Thyroid gland (tissue), 4 donors: ENCODE measurements around the gene GRK1. TPM values are rescaled to one million over a fixed set of nuclear protein-coding genes. Genes with fewer than 3 reads are reported as not detected.

Experiments
- DNase-seq, 2 donors: peaks; one replicate each; pipeline ENCODE4 v3.0.0-alpha.2; 2019
- H3K27ac ChIP-seq, 3 donors: fragments of 200-600 bp; sonication (generic); 1 replicate in 2 of 3; 2 replicates in 1 of 3; pipeline ENCODE4 v1.5.1; 2016 to 2019; ENCODE audit warnings: mild to moderate bottlenecking in 1 of 3, moderate library complexity in 1 of 3
- H3K27me3 ChIP-seq: fragments of 200-600 bp; sonication (generic); one replicate; pipeline ENCODE4 v1.5.1; 2019
- H3K36me3 ChIP-seq, 2 donors: fragments of 200-600 bp; sonication (generic); one replicate each; pipeline ENCODE4 v1.5.1; 2016 to 2019
- H3K4me1 ChIP-seq, 2 donors: fragments of 200-600 bp; sonication (generic); one replicate each; pipeline ENCODE4 v1.5.1; 2017 to 2019
- H3K4me3 ChIP-seq, 3 donors: fragments of 200-600 bp; sonication (generic); replicated peaks in 1 of 3; 1 replicate in 2 of 3; 2 replicates in 1 of 3; pipeline ENCODE4 v1.5.1; 2016; ENCODE audit warnings: mild to moderate bottlenecking in 1 of 3
- H3K9me3 ChIP-seq: fragments of 200-600 bp; sonication (generic); one replicate; pipeline ENCODE4 v1.5.1; 2017
- POLR2A ChIP-seq, 2 donors: fragments of 450-650 bp; IDR thresholded peaks; one replicate each; pipeline ENCODE4 v1.6.1; 2017; ENCODE audit warnings: antibody characterized with exemption in 2 of 2, mild to moderate bottlenecking in 2 of 2, moderate library complexity in 1 of 2
- WGBS, 2 donors: methylation state at CpG; one replicate each; pipeline ENCODE4 v1.1.5; 2017; 5-methylcytosine and 5-hydroxymethylcytosine counted together
- intact Hi-C: fragments of 100-400 bp; cut with DNase I; formaldehyde crosslinking; loops from one replicate; pipeline ENCODE4 v1.15.1; 2023
- total RNA-seq, 4 donors: library from RNA; depleted of rRNA; stranded (reverse); fragments of >200 nt; gene quantifications; one replicate each; pipeline ENCODE4 v1.2.3, GENCODE V29; 2016
- TF ChIP-seq, protein P1 (sequence below), 6 experiments: fragments of 200-600 bp in 3 of 6; fragments of 450-650 bp in 3 of 6; sonication (generic) in 3 of 6; IDR thresholded peaks; one replicate each; pipeline ENCODE4 v1.5.1; 2016 to 2019; ENCODE audit warnings: antibody characterized with exemption in 6 of 6, mild to moderate bottlenecking in 2 of 6, inconsistent platforms in 1 of 6, moderate library complexity in 1 of 6

Gene GRK1
- total RNA-seq, 4 donors from 2014 or later: 2.0 to 17.9 (median 2.7) TPM

DNA sequence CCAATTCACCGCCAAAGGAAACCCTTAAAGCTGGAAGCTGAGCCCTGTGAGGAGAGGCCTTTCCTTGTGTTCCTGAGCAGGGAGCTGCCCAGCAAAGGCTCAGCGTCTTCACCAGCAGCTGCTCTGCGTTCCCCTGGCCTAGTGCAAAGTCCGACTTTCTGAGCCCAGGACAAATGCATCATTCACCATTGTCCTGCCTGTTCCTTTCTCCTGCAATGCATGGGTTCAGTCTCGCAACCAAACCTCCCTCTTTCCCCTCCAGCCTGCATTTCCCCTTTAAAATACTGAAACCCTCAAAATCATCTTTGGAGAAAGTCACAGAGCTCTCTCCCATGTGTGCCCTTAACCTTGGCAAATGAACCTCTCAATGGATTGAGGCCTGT, 79.1 kb downstream of the GRK1 start:
- no peak for DNase-seq
- H3K4me1 ChIP-seq: peaks cover 0 to 7% of the 10 kb centered on the region in 2 donors
- intact Hi-C loops: no loop called here

GRCh38 chr13:113746671-113747070, 79.7 kb downstream of the GRK1 start:
- no peaks in the 10 kb centered on the region for H3K27me3 ChIP-seq
- no peaks in the 10 kb centered on the region for H3K9me3 ChIP-seq
- intact Hi-C loops: no loop called here
- no peak overlapping the region for H3K4me3 ChIP-seq
- 84 to 92% methylated on average over 12 of the region's 12 CpGs for WGBS, 2 donors
- no peak overlapping the region for H3K27ac ChIP-seq
- no peak for DNase-seq
- TF ChIP-seq, protein P1, sequence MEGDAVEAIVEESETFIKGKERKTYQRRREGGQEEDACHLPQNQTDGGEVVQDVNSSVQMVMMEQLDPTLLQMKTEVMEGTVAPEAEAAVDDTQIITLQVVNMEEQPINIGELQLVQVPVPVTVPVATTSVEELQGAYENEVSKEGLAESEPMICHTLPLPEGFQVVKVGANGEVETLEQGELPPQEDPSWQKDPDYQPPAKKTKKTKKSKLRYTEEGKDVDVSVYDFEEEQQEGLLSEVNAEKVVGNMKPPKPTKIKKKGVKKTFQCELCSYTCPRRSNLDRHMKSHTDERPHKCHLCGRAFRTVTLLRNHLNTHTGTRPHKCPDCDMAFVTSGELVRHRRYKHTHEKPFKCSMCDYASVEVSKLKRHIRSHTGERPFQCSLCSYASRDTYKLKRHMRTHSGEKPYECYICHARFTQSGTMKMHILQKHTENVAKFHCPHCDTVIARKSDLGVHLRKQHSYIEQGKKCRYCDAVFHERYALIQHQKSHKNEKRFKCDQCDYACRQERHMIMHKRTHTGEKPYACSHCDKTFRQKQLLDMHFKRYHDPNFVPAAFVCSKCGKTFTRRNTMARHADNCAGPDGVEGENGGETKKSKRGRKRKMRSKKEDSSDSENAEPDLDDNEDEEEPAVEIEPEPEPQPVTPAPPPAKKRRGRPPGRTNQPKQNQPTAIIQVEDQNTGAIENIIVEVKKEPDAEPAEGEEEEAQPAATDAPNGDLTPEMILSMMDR (IDR thresholded peaks at IDR 0.05): no peak
- TF ChIP-seq POLR2A (IDR thresholded peaks at IDR 0.05): no peak
- no peaks in the 10 kb centered on the region for H3K36me3 ChIP-seq
- peaks cover 0 to 7% of the 10 kb centered on the region in 2 donors for H3K4me1 ChIP-seq

More for the DNA sequence above, 79.1 kb downstream of the GRK1 start:
- Histone ChIP-seq H3K27me3 (no peaks in the 10 kb centered on the region), H3K36me3 (no peaks in the 10 kb centered on the region), H3K9me3 (no peaks in the 10 kb centered on the region), H3K4me3 (no peak overlapping the region), H3K27ac (no peak overlapping the region)
- TF ChIP-seq, protein P1 (IDR thresholded peaks at IDR 0.05): no peak
- no peak for TF ChIP-seq POLR2A (IDR thresholded peaks at IDR 0.05)
- 87 to 88% methylated on average over 4 to 5 of the region's 5 CpGs for WGBS, 2 donors

- DNase-seq: no peak
- intact Hi-C loops: no loop called here
- Histone ChIP-seq H3K9me3 (no peaks in the 10 kb centered on the region), H3K27me3 (no peaks in the 10 kb centered on the region), H3K4me1 (peaks cover 0 to under 1% of the 10 kb centered on the region in 2 donors), H3K4me3 (no peak overlapping the region), H3K36me3 (no peaks in the 10 kb centered on the region), H3K27ac (no peak overlapping the region)
- no peak for TF ChIP-seq POLR2A (IDR thresholded peaks at IDR 0.05)
- TF ChIP-seq, protein P1 (IDR thresholded peaks at IDR 0.05): no peak
- 84 to 87% methylated on average over 12 to 25 of the region's 25 CpGs for whole genome bisulfite sequencing, 2 donors
Measured at GRCh38 chr13:113747291-113747833, 80.3 kb downstream of the GRK1 start.

GRCh38 chr13:113748101-113748861, 81.3 kb downstream of the GRK1 start:
- H3K27ac ChIP-seq: no peak overlapping the region
- H3K9me3 ChIP-seq: no peaks in the 10 kb centered on the region
- H3K4me1 ChIP-seq: no peaks in the 10 kb centered on the region
- no peak overlapping the region for H3K4me3 ChIP-seq
- H3K36me3 ChIP-seq: no peaks in the 10 kb centered on the region
- no peak for DNase-seq
- TF ChIP-seq, protein P1 (IDR thresholded peaks at IDR 0.05): no peak
- no peak for TF ChIP-seq POLR2A (IDR thresholded peaks at IDR 0.05)
- intact Hi-C loops: no loop called here
- H3K27me3 ChIP-seq: no peaks in the 10 kb centered on the region
- WGBS, 2 donors: 82 to 83% methylated on average over 24 to 25 of the region's 25 CpGs

- H3K9me3 ChIP-seq: no peaks in the 10 kb centered on the region
- TF ChIP-seq, protein P1 (IDR thresholded peaks at IDR 0.05): no peak
- no peak for TF ChIP-seq POLR2A (IDR thresholded peaks at IDR 0.05)
- H3K27ac ChIP-seq: no peak overlapping the region
- no peak overlapping the region for H3K4me3 ChIP-seq
- H3K4me1 ChIP-seq: no peaks in the 10 kb centered on the region
- WGBS, 2 donors: 84 to 90% methylated on average over 6 to 21 of the region's 22 CpGs
- H3K27me3 ChIP-seq: no peaks in the 10 kb centered on the region
- no peaks in the 10 kb centered on the region for H3K36me3 ChIP-seq
- intact Hi-C loops: no loop called here
- no peak for DNase-seq
Measured at GRCh38 chr13:113748862-113749451, 81.9 kb downstream of the GRK1 start.
